K562 (cell line): ENCODE results near the gene ZNF429. TPM values are rescaled to one million over a fixed set of nuclear protein-coding genes. Genes with fewer than 3 reads are reported as not detected.
A peak's percentile ranks its signal among the peaks of the same experiment; 100 is the strongest.

Source experiments
- ATAC-seq: fragments of 200-7000 bp; cut with Tn5 transposase; 3 replicates; pipeline ENCODE4 v1.9.1; 2020; ENCODE audit warnings: moderate library complexity
- BruUV-seq: library from RNA; stranded (reverse); fragments of 400-500 nt; replicated peaks from 2 replicates; lab custom pipeline; 2021; lab: Mats Ljungman, UMichigan
- CTCF ChIA-PET: fragments of 300-600 bp; formaldehyde crosslinking; extraction: SDS; loops from one replicate; lab custom pipeline; 2021; ENCODE audit warnings: low intra/inter-chr PET ratio; lab: Yijun Ruan, JAX
- POLR2A ChIA-PET: fragments of 300-600, 350-650 bp; sonication (Branson Sonifier 250); formaldehyde crosslinking; extraction: SDS; loops from one replicate; lab custom pipeline; 2021; ENCODE audit warnings: antibody characterized with exemption, inconsistent platforms; lab: Yijun Ruan, JAX
- DNase-seq, 4 experiments: peaks; one replicate each; pipeline versions ENCODE4 v3.0.0 to v3.0.0-alpha.2; 2011 to 2018; ENCODE audit warnings: low spot score in 3 of 4, mixed read lengths in 3 of 4; ENCODE audit errors: extremely low read depth in 1 of 4
- FAIRE-seq: peaks from 2 replicates; lab custom pipeline; 2011; peaks lifted over from hg19 to GRCh38; lab: Jason Lieb, UNC
- H2AFZ ChIP-seq: 2 replicates; pipeline ENCODE4 v1.6.0; 2011; ENCODE audit warnings: low read depth, low read length, control low read depth, inconsistent platforms
- H3K27ac ChIP-seq: fragments of 200-600 bp; 3 replicates; pipeline ENCODE4 v1.8.0; 2011; ENCODE audit warnings: low read depth, mild to moderate bottlenecking, control low read depth, inconsistent platforms, low read length, moderate library complexity, mixed read lengths; ENCODE audit errors: extremely low read depth
- H3K27me3 ChIP-seq, 2 experiments: fragments of 300-600 bp in 1 of 2; 2 replicates in 1 of 2; 3 replicates in 1 of 2; pipeline versions ENCODE4 v1.6.0 to v1.8.0; 2011; ENCODE audit warnings: inconsistent platforms in 2 of 2, low read length in 2 of 2, mild to moderate bottlenecking in 1 of 2, mixed read lengths in 1 of 2, moderate library complexity in 1 of 2; ENCODE audit not compliant: control insufficient read depth in 2 of 2, insufficient read depth in 2 of 2
- H3K36me3 ChIP-seq: fragments of 300-600 bp; 3 replicates; pipeline ENCODE4 v1.8.0; 2011; ENCODE audit warnings: mild to moderate bottlenecking, low read length, inconsistent platforms; ENCODE audit not compliant: control insufficient read depth, insufficient read depth
- H3K4me1 ChIP-seq, 2 experiments: fragments of 200-600 bp in 1 of 2; replicated peaks in 1 of 2; 2 replicates in 1 of 2; 3 replicates in 1 of 2; pipeline versions ENCODE4 v1.5.1 to v1.8.0; 2011; ENCODE audit warnings: inconsistent platforms in 2 of 2, low read length in 2 of 2, mild to moderate bottlenecking in 1 of 2, mixed read lengths in 1 of 2, moderate library complexity in 1 of 2; ENCODE audit not compliant: control insufficient read depth in 2 of 2, insufficient read depth in 2 of 2
- H3K4me2 ChIP-seq: 2 replicates; pipeline ENCODE4 v1.6.1; 2011; ENCODE audit warnings: low read length, control low read depth, inconsistent platforms, mixed read lengths; ENCODE audit not compliant: insufficient read depth
- H3K4me3 ChIP-seq: fragments of 200-600 bp; sonication (generic), shearing (Covaris generic); 2 replicates; pipeline ENCODE4 v1.5.1; 2016; ENCODE audit warnings: control low read depth, inconsistent platforms
- H3K79me2 ChIP-seq: fragments of 200-600 bp; 3 replicates; pipeline ENCODE4 v1.8.0; 2011; ENCODE audit warnings: low read length, inconsistent platforms; ENCODE audit not compliant: control insufficient read depth, insufficient read depth
- H3K9ac ChIP-seq, 2 experiments: 2 replicates each; pipeline versions ENCODE4 v1.6.0 to v1.6.1; 2011; ENCODE audit warnings: low read depth in 2 of 2, low read length in 2 of 2, control low read depth in 1 of 2, inconsistent platforms in 1 of 2, mild to moderate bottlenecking in 1 of 2, mixed read lengths in 1 of 2; ENCODE audit not compliant: insufficient read depth in 1 of 2
- H3K9me1 ChIP-seq: one replicate; pipeline ENCODE4 v1.6.0; 2011; ENCODE audit warnings: inconsistent platforms, mild to moderate bottlenecking, low read length, moderate library complexity; ENCODE audit not compliant: control insufficient read depth, insufficient read depth
- H3K9me3 ChIP-seq: replicated peaks from 2 replicates; pipeline ENCODE4 v1.5.1; 2011; ENCODE audit warnings: low read depth, low read length, inconsistent platforms; ENCODE audit not compliant: control insufficient read depth, insufficient read depth
- H4K20me1 ChIP-seq: replicated peaks from 2 replicates; pipeline ENCODE4 v1.6.1; 2011; ENCODE audit warnings: low read length, inconsistent platforms, mixed read lengths; ENCODE audit not compliant: control insufficient read depth, insufficient read depth
- CBX8 ChIP-seq: fragments of 200-600 bp; sonication (generic); IDR thresholded peaks from 2 replicates; pipeline ENCODE4 v1.6.1; 2012; ENCODE audit warnings: borderline replicate concordance, mixed run types, low read depth, mild to moderate bottlenecking, moderate library complexity, mixed read lengths, low read length, control low read depth, inconsistent platforms; ENCODE audit not compliant: poor library complexity, severe bottlenecking; ENCODE audit errors: extremely low read depth
- CSDE1 ChIP-seq, 2 experiments: fragments of 450-650 bp; IDR thresholded peaks; 2 replicates each; pipeline ENCODE4 v1.6.1; 2016; ENCODE audit warnings: mild to moderate bottlenecking in 1 of 2
- ELF4 ChIP-seq: fragments of 450-650 bp; formaldehyde crosslinking; IDR thresholded peaks from 2 replicates; pipeline ENCODE4 v1.4.0; 2022; ENCODE audit warnings: missing genetic modification characterization
- ELK3 ChIP-seq: fragments of 450-650 bp; formaldehyde crosslinking; IDR thresholded peaks from 2 replicates; pipeline ENCODE4 v1.4.0; 2020; ENCODE audit warnings: mild to moderate bottlenecking
- HMG20B ChIP-seq: fragments of 250-450 bp; sonication (Bioruptor Pico); IDR thresholded peaks from 2 replicates; pipeline ENCODE4 v1.5.0; 2021; ENCODE audit warnings: mild to moderate bottlenecking
- IRF2 ChIP-seq: sonication (generic); formaldehyde crosslinking; IDR thresholded peaks from 2 replicates; pipeline ENCODE4 v1.8.1; 2022; ENCODE audit warnings: mild to moderate bottlenecking, missing genetic modification reagents
- KDM2B ChIP-seq: fragments of 250-450 bp; sonication (Bioruptor Pico); IDR thresholded peaks from 2 replicates; pipeline ENCODE4 v1.8.0; 2021; ENCODE audit warnings: mild to moderate bottlenecking, moderate library complexity
- NCOA1 ChIP-seq: fragments of 450-650 bp; IDR thresholded peaks from 2 replicates; pipeline ENCODE4 v1.6.1; 2016; ENCODE audit warnings: low read depth
- NCOA6 ChIP-seq: fragments of 450-650 bp; IDR thresholded peaks from 2 replicates; pipeline ENCODE4 v1.6.1; 2017; ENCODE audit warnings: mild to moderate bottlenecking
- NFIC ChIP-seq: fragments of 450-650 bp; IDR thresholded peaks from 2 replicates; pipeline ENCODE4 v1.6.1; 2017; ENCODE audit warnings: mild to moderate bottlenecking, inconsistent platforms
- SMAD1 ChIP-seq: fragments of 150-350 bp; IDR thresholded peaks from 2 replicates; pipeline ENCODE4 v1.6.1; 2014; ENCODE audit warnings: low read length, low read depth; ENCODE audit not compliant: partially characterized antibody
- TSC22D4 ChIP-seq: fragments of 450-650 bp; IDR thresholded peaks from 2 replicates; pipeline ENCODE4 v1.6.1; 2016; ENCODE audit warnings: missing genetic modification characterization, missing biosample characterization, control low read depth
- ZBTB7A ChIP-seq: IDR thresholded peaks from 2 replicates; pipeline ENCODE4 v1.6.1; 2011; ENCODE audit warnings: low read depth, mild to moderate bottlenecking, low read length, moderate library complexity, borderline replicate concordance; ENCODE audit not compliant: control insufficient read depth
- ZNF253 ChIP-seq: fragments of 250-450 bp; sonication (Bioruptor Pico); conservative IDR thresholded peaks from 2 replicates; pipeline ENCODE4 v1.6.1; 2021; ENCODE audit warnings: mild to moderate bottlenecking
- ZNF445 ChIP-seq: fragments of 250-450 bp; sonication (Bioruptor Pico); IDR thresholded peaks from 2 replicates; pipeline ENCODE4 v1.4.0; 2020; ENCODE audit warnings: low read depth, mild to moderate bottlenecking, moderate library complexity
- ZNF75A ChIP-seq: fragments of 450-650 bp; formaldehyde crosslinking; IDR thresholded peaks from 2 replicates; pipeline ENCODE4 v1.4.0; 2020; ENCODE audit warnings: mild to moderate bottlenecking
- ZNF778 ChIP-seq: fragments of 450-650 bp; formaldehyde crosslinking; IDR thresholded peaks from 2 replicates; pipeline ENCODE4 v1.4.0; 2020; ENCODE audit warnings: mild to moderate bottlenecking, moderate library complexity
- WGBS: fragments of 100-300 bp; shearing (Covaris generic); methylation state at CpG from one replicate; pipeline ENCODE4 v1.1.6; 2016; ENCODE audit warnings: low coverage, mixed read lengths; ENCODE audit not compliant: insufficient coverage; ENCODE audit errors: missing lambda C conversion rate; 5-methylcytosine and 5-hydroxymethylcytosine counted together
- in situ Hi-C: fragments of 300-500 bp; cut with MboI; formaldehyde crosslinking; loops from 4 replicates; pipeline ENCODE4 v1.15.0; 2018; ENCODE audit warnings: inconsistent platforms, mixed read lengths
- intact Hi-C: fragments of 100-400 bp; cut with micrococcal nuclease; formaldehyde crosslinking; loops from 2 replicates; pipeline ENCODE4 v1.14.2; 2022
- polyA plus RNA-seq, 8 experiments: library from polyadenylated mRNA; depleted of rRNA in 4 of 8; stranded (reverse) in 5 of 8; unstranded in 3 of 8; fragments of >200 nt; fragmentation: Nextera tagmentation in 2 of 8; fragmentation: Illumina TruSeq in 1 of 8; extraction: Ambion mirVana in 2 of 8; extraction: Trizol in 1 of 8; gene quantifications; 2 replicates each; pipeline versions ENCODE4 v1.2.1 to v1.2.3, GENCODE V29; 2011 to 2014; ENCODE audit warnings: inconsistent platforms in 1 of 8, missing spikeins in 1 of 8
- total RNA-seq, 7 experiments: library from RNA; depleted of rRNA in 6 of 7; stranded (reverse); fragments of >200 nt in 6 of 7; fragmentation: Illumina TruSeq in 2 of 7; extraction: Trizol in 2 of 7; gene quantifications; 2 replicates each; pipeline versions ENCODE4 v1.2.1 to v1.2.3, GENCODE V29; 2011 to 2021; ENCODE audit warnings: low replicate concordance in 1 of 7

The ZNF429 gene
- total and polyA plus RNA-seq, 9 of the 15 experiments (the other 6 are each of a cell fraction or from before 2014, with no cell fraction given): 11.4 to 24.5 (median 16.3) TPM

DNA sequence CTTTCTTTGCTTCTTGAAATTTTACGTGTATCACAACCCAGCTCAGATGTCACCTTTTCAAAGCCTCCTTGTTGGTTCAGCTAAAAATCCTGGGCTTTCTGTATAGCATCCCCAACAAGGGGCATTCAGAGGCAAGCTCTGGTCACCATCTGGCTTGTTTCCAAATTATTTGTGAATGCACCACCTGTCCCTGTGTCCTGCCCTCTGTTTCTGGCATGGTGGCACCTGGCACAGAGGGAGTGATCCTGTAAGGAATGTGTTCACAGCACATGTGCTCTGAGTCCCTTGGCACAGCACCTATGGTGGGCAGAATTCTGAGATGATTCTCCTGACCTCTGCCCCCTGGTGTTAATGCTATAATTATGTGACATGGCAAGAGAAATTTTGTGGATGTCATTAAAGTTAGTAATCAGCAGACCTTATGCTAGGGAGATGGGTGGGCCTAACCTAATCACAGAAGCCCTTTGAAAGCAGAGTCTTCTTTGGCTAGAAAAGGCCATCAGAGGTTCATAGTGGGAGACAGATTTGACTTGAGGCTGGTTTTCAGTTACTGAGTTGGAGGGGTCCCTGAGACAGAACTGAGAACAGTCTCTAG, 76.3 kb downstream of the ZNF429 start:
- no peak overlapping the region for H2AFZ ChIP-seq
- no peak for FAIRE-seq
- in situ Hi-C loops: no loop called here
- 75% methylated on average over 1 of the region's 1 CpG for WGBS
- no peaks in the 10 kb centered on the region for H3K79me2 ChIP-seq
- no peak for ATAC-seq
- H4K20me1 ChIP-seq: no peaks in the 10 kb centered on the region
- H3K4me3 ChIP-seq: no peak overlapping the region
- ChIA-PET CTCF (no interaction called here), POLR2A (interaction anchor here (0.6 to 2.8 kb wide), 2 partner anchors 9 to 65 kb away, joined by 3 to 8 read pairs; no protein-coding TSS in a partner anchor)
- no peak overlapping the region for H3K27ac ChIP-seq
- no peaks in the 10 kb centered on the region for H3K36me3 ChIP-seq
- peaks cover 0 to 11% of the 10 kb centered on the region in 2 experiments; a peak in 1 of 5 replicates for H3K4me1 ChIP-seq
- H3K27me3 ChIP-seq: no peaks in the 10 kb centered on the region
- H3K9ac ChIP-seq: no peak overlapping the region
- no TSS peak for BruUV-seq
- no peak overlapping the region for H3K4me2 ChIP-seq
- no peak for DNase-seq
- peaks cover 5% of the 10 kb centered on the region; the same call in 1 of the 2 replicates for H3K9me3 ChIP-seq
- intact Hi-C loops: no loop called here
- TF ChIP-seq NFIC (peak; percentile 34), CSDE1 (IDR thresholded peaks at IDR 0.05) (no peak)
- H3K9me1 ChIP-seq: no peaks in the 10 kb centered on the region

DNA sequence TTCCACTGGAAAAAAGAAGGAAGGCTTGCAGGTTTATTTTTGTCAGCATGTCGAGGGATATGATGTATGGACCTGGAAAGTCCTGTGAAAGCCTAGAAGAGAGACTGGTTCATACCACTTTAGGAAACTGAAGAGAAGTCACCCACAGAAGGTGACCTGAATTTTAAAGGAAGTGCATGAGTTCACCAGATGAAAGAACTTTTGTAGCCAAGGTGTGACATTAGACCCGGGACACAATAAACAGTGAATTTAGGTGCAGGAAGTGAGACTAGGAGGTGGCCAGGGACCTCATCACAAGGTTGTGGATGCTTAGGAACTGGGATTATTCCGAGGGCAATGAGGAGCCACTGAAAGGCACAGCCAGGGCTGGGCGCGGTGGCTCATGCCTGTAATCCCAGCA, 79.1 kb downstream of the ZNF429 start:
- 71% methylated on average over 5 of the region's 5 CpGs for WGBS
- CTCF ChIA-PET: no interaction called here
- no peaks in the 10 kb centered on the region for H3K9me1 ChIP-seq
- H3K27me3 ChIP-seq: no peaks in the 10 kb centered on the region
- no peaks in the 10 kb centered on the region for H3K79me2 ChIP-seq
- no peak overlapping the region for H3K27ac ChIP-seq
- no peak overlapping the region for H3K4me3 ChIP-seq
- in situ Hi-C loops (no loop called here), intact Hi-C loops (no loop called here)
- BruUV-seq: no TSS peak
- no peaks in the 10 kb centered on the region for H4K20me1 ChIP-seq
- POLR2A ChIA-PET: interaction anchor here (1.0 to 1.4 kb wide), 2 partner anchors 9 kb away, joined by 3 read pairs; no protein-coding TSS in a partner anchor
- H3K36me3 ChIP-seq: no peaks in the 10 kb centered on the region
- no peak for DNase-seq
- H3K4me2 ChIP-seq: no peak overlapping the region
- peaks cover 0 to 16% of the 10 kb centered on the region in 2 experiments; a peak in 1 of 5 replicates for H3K4me1 ChIP-seq
- ATAC-seq: no peak
- H3K9me3 ChIP-seq: peaks cover 8% of the 10 kb centered on the region; the same call in 1 of the 2 replicates
- H2AFZ ChIP-seq: peak overlapping the region; percentile 50; the same call in 1 of the 2 replicates
- no peak for FAIRE-seq
- no peak overlapping the region for H3K9ac ChIP-seq
- no peak for TF ChIP-seq ELF4 (CRISPR knock-in tag)
- TF ChIP-seq CBX8: no peak
- TF ChIP-seq HMG20B (CRISPR knock-in tag): no peak
- no peak for TF ChIP-seq ELK3 (CRISPR knock-in tag)
- no peak for TF ChIP-seq TSC22D4 (tag)
- no peak for TF ChIP-seq ZNF445 (CRISPR knock-in tag)
- TF ChIP-seq NCOA6: no peak
- TF ChIP-seq ZNF253: no peak
- TF ChIP-seq ZNF778 (CRISPR knock-in tag): no peak
- TF ChIP-seq KDM2B (CRISPR knock-in tag): no peak
- TF ChIP-seq ZNF75A (CRISPR knock-in tag): no peak
- TF ChIP-seq ZBTB7A: no peak
- no peak for TF ChIP-seq NCOA1
- no peak for TF ChIP-seq IRF2 (CRISPR knock-in tag)
- TF ChIP-seq SMAD1: no peak
